ENCODE measurements around the gene GASK1A.

GASK1A gene

GRCh38 chr3:42982645-42983412 lies 3.7 kb downstream of the GASK1A start:
- DNase-seq (ENCODE audit: low spot score), result no peak

DNA sequence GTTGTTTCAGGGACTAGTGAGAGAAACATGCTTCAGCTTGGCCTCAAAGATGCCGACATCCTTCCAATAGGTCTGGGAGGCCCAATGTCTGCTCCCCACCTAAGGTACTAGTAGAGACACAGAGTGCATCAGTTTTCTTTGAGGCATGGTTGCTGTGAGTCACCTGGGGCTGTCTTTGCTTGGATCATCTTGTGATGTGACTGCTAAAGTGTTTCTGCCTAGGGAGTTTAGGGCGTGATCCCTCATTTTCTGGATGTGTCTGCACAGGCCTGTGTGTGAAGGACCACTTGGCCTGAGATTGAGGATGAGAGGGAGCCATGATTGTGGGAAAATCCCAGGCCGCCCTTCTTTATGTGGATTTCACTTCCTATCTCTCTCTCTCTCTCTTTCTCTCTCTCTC lies 4.8 kb downstream of the GASK1A start:
- no peak for DNase-seq (ENCODE audit: low spot score)

DNA sequence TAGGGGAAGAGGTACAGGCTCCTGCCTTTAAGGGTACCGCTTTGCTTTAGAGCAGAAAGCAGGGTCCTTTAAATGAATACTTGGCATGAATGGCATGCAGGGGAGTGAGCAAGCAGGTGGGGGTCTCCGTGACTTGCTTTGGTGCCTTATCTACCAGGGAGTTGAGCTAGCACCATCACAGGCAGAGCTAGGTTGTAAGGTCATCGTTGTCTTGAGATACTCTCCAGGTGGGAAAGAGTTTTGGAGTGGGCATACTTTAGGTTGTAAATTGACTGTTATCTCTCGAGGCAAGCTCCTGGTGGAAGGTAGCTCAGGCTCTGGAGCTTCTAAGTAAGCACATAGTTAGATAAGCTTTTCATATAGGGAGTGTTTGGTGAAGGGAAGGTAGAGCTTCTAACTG lies 5.6 kb downstream of the GASK1A start:
- no peak for DNase-seq (ENCODE audit: low spot score)

DNA sequence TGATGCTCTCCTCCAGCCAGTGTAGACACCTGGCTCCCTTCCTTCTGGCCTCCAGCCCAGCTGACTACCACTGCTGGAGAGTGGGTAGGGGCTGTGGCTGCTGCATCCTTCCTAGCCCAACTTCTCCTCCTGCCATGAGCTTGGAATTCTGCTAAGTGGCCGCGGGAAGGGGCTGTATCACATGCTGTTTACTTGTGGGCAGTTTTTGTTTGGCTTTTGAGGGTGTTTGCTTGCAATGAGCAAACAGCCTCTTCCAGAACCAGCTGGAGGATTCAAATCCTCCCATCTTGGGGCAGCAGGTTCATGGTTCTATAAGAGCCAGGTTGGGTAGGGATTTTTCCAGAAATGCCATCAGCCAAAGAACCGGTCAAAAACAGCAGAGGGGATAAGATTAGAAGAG lies 9.0 kb downstream of the GASK1A start:
- DNase-seq (ENCODE audit: low spot score), result no peak

DNA sequence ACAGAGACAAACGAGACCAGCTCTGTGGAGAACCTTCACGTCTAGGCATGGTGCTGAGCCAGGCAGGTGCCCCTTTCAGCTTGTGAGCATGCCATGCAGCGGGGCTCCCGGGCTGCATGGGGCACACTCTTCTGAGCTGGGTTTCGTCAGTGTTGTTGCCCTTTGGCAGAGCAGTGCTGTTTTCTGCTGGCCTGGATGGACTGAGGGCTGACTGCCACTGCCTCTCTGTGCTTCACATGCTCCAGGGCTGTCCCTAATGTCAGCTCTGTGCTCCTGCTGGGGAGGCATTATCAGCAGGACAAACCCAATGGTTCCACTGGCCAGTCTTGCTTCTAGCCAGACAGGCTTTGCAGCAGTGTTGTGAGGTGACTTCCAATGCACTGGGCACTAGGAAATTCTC lies 9.5 kb downstream of the GASK1A start:
- no peak for DNase-seq (ENCODE audit: low spot score)

DNA sequence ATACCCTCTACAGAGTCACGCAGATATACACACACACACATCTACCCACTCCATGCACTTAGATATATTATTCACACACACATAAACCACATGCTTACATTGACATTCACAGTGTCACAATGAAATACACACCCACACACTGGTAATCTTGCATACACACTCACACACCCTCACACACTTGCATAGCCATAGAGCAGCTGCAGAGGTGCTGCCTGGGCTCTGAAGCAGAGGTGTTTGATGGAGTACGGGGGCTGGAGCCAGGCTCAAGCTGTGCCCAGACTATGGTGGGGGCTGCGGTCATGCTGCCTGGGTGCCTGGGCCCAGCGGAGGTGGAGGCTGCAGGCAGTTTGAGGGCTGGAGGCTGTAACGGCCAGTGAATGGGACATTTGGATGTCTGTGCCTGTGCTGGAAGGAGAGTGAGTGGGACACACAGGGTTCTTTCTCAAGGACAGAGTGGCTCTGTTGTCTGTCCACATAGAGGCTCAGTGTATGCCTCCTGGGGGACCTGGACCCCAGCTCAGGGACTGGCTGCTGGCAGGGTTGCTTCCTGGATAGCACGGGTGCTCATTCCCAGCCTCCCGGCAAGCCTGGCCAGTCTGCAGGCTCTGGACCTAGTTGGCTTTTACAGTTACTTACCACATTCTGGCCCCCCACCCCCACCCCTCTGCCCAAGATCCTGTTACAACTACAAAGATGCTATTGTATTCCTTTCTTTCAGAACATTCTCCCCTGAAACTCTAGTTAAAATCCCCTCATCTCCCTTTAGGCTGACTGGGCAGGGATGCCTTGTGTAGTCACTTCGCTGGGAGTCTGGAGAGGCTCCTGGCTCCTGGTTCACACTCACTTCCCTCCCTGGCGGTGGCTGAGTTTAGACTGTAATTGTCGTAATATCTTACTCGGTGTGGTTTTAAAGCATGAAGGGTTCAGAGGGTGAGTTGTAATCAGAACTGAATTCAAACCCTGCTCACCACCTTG lies 12.5 kb downstream of the GASK1A start:
- DNase-seq (ENCODE audit: low spot score), result no peak

DNA sequence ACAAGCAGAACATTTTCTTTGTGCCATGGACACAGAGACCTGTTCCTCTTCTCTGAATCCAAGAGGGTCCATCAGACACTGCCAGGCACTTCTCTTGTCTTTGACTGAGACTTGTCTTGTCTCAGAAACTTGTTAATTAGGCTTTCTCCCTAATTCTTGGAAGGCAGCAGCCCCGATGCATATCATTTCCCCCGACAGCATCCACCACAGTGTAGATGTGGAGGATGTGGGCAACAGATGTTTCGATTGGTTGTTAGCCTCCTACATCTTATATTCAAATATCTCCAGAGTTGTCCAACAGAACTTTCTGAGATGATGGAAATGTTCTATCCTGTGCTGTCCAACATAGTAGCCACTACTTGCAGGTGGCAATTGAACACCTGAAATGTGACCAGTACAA lies 15.5 kb downstream of the GASK1A start:
- no peak for DNase-seq (ENCODE audit: low spot score)

DNA sequence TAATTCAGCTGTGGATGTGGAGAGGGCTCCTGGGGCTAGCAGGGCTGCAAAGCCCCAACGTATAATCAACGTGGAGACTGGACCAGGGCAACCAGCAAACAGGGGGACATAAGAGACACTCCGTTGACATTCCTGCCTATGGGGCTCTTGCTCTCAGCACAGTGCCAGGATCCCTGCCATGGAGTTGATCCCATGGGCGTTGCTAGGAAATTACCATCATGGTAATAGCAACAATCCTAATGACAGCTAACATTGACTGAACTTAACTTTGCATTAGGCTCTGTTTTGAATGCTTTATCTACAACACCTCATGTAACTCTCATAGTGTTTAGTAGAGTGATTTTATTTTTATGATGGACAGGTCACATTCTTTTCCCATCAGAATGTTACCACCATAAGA lies 16.9 kb downstream of the GASK1A start:
- DNase-seq (ENCODE audit: low spot score), result no peak

DNA sequence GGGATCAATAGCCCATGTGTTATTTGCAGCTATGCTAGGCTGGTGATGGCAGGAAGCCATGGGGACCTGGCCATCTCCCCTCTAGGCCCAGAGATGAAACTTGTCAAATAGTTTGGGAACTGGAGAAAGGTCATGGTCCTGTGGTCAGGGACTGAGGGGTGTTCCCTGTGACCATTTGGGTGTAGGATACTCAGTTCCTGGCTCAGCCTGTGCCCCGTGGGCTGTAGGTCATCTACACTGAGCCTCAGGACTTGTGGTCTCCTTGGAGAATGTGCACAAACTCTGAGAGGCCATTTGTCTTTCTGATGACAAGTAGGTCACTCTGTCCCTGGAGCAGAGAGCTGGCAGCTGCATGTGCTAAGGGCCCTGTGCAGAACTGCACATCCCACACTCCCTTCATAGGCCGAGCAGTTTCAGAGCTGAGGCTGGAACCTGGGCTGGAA lies 17.5 kb downstream of the GASK1A start:
- no peak for DNase-seq (ENCODE audit: low spot score)

GRCh38 chr3:42999212-42999611 lies 20.1 kb downstream of the GASK1A start:
- no peak for DNase-seq (ENCODE audit: low spot score)

- no peak for DNase-seq (ENCODE audit: low spot score)
Measured at GRCh38 chr3:42999632-43000031, 20.5 kb downstream of the GASK1A start.

GRCh38 chr3:43000387-43000786 lies 21.3 kb downstream of the GASK1A start:
- no peak for DNase-seq (ENCODE audit: low spot score)

- DNase-seq (ENCODE audit: low spot score), result no peak
Measured at GRCh38 chr3:43001094-43001553, 22.0 kb downstream of the GASK1A start.

GRCh38 chr3:43001556-43002121 lies 22.5 kb downstream of the GASK1A start:
- DNase-seq (ENCODE audit: low spot score), result no peak

- DNase-seq (ENCODE audit: low spot score), result no peak
Measured at GRCh38 chr3:43004282-43004681, 25.2 kb downstream of the GASK1A start.

GRCh38 chr3:43005253-43005652 lies 26.1 kb downstream of the GASK1A start:
- no peak for DNase-seq (ENCODE audit: low spot score)

DNA sequence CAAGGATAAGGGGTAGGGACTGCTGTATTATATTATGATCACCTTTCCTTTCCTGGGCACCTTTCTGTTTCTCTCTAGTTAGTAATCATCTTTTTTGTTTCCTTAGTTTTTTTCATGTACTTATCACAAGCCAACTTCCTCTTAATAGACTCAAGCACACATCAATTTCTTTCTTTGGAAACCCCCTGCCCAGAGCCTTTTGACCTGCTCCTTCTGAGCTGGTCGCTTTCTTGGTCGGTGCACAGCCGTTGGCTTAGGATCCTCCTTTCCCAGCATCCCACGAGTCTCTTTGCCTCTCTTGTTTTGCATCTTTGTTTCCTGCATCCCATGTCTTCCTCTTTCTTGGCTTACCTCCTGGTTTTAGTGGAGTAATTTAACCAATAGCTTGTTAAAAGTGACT lies 26.9 kb downstream of the GASK1A start:
- no peak for DNase-seq (ENCODE audit: low spot score)

- no peak for DNase-seq (ENCODE audit: low spot score)
Measured at GRCh38 chr3:43006825-43007224, 27.7 kb downstream of the GASK1A start.

GRCh38 chr3:43009547-43009946 lies 30.4 kb downstream of the GASK1A start:
- DNase-seq (ENCODE audit: low spot score), result no peak

- DNase-seq (ENCODE audit: low spot score), result no peak
Measured at GRCh38 chr3:43010638-43011037, 31.5 kb downstream of the GASK1A start.

DNA sequence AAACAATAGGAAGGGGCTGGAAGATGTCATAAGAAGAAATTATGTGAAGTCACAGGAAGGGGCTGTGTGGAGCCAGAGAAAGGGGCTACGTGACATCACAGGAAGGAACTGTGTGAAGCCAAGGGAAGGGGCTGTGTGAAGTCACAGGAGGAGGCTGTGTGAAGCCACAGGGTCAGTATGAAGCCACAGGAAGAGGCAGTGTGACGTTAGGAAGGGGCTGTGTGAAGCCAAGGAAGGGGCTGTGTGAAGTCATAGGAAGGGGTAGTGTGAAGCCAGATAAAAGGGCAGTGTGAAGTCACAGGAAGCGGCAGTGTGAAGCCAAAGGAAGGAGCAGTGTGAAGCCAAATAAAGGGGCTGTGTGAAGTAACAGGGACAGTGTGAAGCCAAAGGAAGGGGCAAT lies 32.5 kb downstream of the GASK1A start:
- no peak for DNase-seq (ENCODE audit: low spot score)

DNA sequence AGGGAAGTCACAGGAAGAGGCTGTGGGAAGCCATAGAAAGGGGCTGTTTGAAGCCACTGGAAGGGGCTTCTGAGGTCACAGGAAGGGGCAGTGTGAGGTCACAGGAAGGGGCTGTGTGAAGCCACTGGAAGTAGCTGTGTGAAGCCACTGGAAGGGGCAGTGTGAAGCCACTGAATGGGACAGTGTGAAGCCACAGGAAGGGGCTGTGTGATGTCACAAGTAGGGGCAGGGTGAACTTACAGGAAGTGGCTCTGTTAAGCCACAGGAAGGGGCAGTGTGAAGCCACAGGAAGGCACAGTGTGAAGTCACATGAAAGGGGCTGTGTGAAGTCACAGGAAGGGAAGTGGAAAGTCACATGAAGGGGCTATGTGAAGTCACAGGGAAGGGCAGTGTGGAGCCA lies 33.1 kb downstream of the GASK1A start:
- DNase-seq (ENCODE audit: low spot score), result no peak

- no peak for DNase-seq (ENCODE audit: low spot score)
Measured at GRCh38 chr3:43013256-43013655, 34.1 kb downstream of the GASK1A start.
